Activated CD4-positive, alpha-beta T cell treated with anti-CD3 and anti-CD28 coated beads, Interleukin-2, amount 50 U/mL, for 48 hours (primary cell): ENCODE results near the gene PCED1B.

Experiments used
- DNase-seq, 2 experiments: peaks; one replicate each; pipeline ENCODE4 v3.0.0-alpha.2; 2020

Gene PCED1B

GRCh38 chr12:47068539-47068938, 10.9 kb upstream of the PCED1B start:
- DNase-seq = no peak

GRCh38 chr12:47070310-47070709, 9.1 kb upstream of the PCED1B start:
- no peak for DNase-seq

- DNase-seq = no peak
Measured at GRCh38 chr12:47071241-47071852, 8.1 kb upstream of the PCED1B start.

- DNase-seq = no peak
Measured at GRCh38 chr12:47073951-47074350, 5.5 kb upstream of the PCED1B start.

- DNase-seq = no peak
Measured at GRCh38 chr12:47074757-47075156, 4.7 kb upstream of the PCED1B start.

- DNase-seq = no peak
Measured at GRCh38 chr12:47075192-47076084, 4.0 kb upstream of the PCED1B start.

- DNase-seq = no peak
Measured at GRCh38 chr12:47077206-47078085, 2.0 kb upstream of the PCED1B start.

- no peak for DNase-seq
Measured at GRCh38 chr12:47078086-47078395, 1.4 kb upstream of the PCED1B start.

GRCh38 chr12:47078733-47079467, 521 bp upstream of the PCED1B start:
- DNase-seq = peak; percentile 41 to 53

GRCh38 chr12:47079981-47080724, 732 bp downstream of the PCED1B start:
- peak; percentile 41 to 58 for DNase-seq

GRCh38 chr12:47080725-47081502, 1.5 kb downstream of the PCED1B start:
- peak; percentile 66 to 77 for DNase-seq

GRCh38 chr12:47082283-47082682, 2.9 kb downstream of the PCED1B start:
- DNase-seq = no peak

GRCh38 chr12:47082796-47083621, 3.6 kb downstream of the PCED1B start:
- no peak for DNase-seq

- DNase-seq = no peak
Measured at GRCh38 chr12:47084172-47084571, 4.8 kb downstream of the PCED1B start.

GRCh38 chr12:47085815-47086252, 6.4 kb downstream of the PCED1B start:
- peak in 1 of 2 experiments; percentile 35 for DNase-seq

GRCh38 chr12:47087088-47087688, 7.8 kb downstream of the PCED1B start:
- DNase-seq = no peak

GRCh38 chr12:47088021-47088944, 8.9 kb downstream of the PCED1B start:
- no peak for DNase-seq

GRCh38 chr12:47091009-47091408, 11.6 kb downstream of the PCED1B start:
- DNase-seq = no peak

- no peak for DNase-seq
Measured at GRCh38 chr12:47094804-47095203, 15.4 kb downstream of the PCED1B start.
